ENCODE data around the gene COPS9. TPM values are rescaled to one million over a fixed set of nuclear protein-coding genes. Genes with fewer than 3 reads are reported as not detected.

The COPS9 gene
- total RNA-seq, 2 experiments from 2014 or later = 46.7 to 48.5 TPM

DNA sequence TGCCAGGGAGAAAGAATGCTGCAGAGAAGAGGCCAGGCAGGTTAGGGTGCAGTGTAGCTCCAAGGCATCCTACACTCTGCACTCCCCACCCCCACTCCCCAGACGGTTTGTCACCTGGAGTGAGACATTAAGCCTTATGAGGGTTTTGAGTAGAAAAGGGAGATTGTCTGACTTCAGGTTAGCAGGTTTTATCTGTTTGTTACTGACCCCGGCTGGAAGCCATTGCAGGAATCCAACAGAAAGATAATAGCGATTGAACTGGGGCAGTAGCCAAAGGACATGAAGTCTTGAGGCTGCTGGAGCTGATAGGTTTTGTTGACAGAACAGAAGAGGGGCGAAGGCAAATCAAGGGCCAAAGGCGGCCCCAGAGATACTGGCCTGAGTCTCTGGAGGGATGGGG is 46.8 kb downstream of the COPS9 start:
- no peaks in the 10 kb centered on the region for H3K36me3 Mint-ChIP-seq (ENCODE audit: low read depth)
- H3K9me3 Mint-ChIP-seq = peaks cover 22% of the 10 kb centered on the region
- intact Hi-C loops (cut with DNase I, micrococcal nuclease) = no loop called here
- Histone ChIP-seq H3K36me3 (ENCODE audit: insufficient read depth, low read length) (no peaks in the 10 kb centered on the region), H3K9me3 (ENCODE audit: control insufficient read depth in 1 of 2, insufficient read depth in 1 of 2, low read length in 2 of 2) (peaks cover 3 to 10% of the 10 kb centered on the region in 2 experiments), H3K27me3 (ENCODE audit: control insufficient read depth in 1 of 2, insufficient read depth in 2 of 2, low read length in 2 of 2) (peaks cover 6 to 22% of the 10 kb centered on the region in 2 experiments), H3K27ac (ENCODE audit: low read depth in 1 of 2, low read length in 2 of 2) (no peak overlapping the region), H3K4me1 (ENCODE audit: insufficient read depth, low read length) (no peaks in the 10 kb centered on the region), H3K4me3 (ENCODE audit: low read length) (no peak overlapping the region)
- H3K27me3 Mint-ChIP-seq = peaks cover 71% of the 10 kb centered on the region
- no peak for DNase-seq
- H3K4me1 Mint-ChIP-seq (ENCODE audit: low read depth) = no peaks in the 10 kb centered on the region
- ChIA-PET POLR2A (no interaction called here), CTCF (no interaction called here)
- TF ChIP-seq CTCF (IDR thresholded peaks at IDR 0.05) = no peak
- no peak overlapping the region for H3K4me3 Mint-ChIP-seq
- no peak for ATAC-seq (ENCODE audit: poor library complexity)
- no peak overlapping the region for H3K27ac Mint-ChIP-seq

- intact Hi-C loops (cut with DNase I, micrococcal nuclease) = no loop called here
- ATAC-seq (ENCODE audit: poor library complexity) = no peak
- CTCF ChIA-PET = no interaction called here
- POLR2A ChIA-PET = no interaction called here
- H3K4me1 Mint-ChIP-seq (ENCODE audit: low read depth) = no peaks in the 10 kb centered on the region
- DNase-seq = no peak
- Histone ChIP-seq H3K27ac (ENCODE audit: low read depth in 1 of 2, low read length in 2 of 2) (no peak overlapping the region), H3K4me1 (ENCODE audit: insufficient read depth, low read length) (no peaks in the 10 kb centered on the region), H3K4me3 (ENCODE audit: low read length) (no peak overlapping the region), H3K27me3 (ENCODE audit: control insufficient read depth in 1 of 2, insufficient read depth in 2 of 2, low read length in 2 of 2) (peaks cover 5 to 14% of the 10 kb centered on the region in 2 experiments), H3K9me3 (ENCODE audit: control insufficient read depth in 1 of 2, insufficient read depth in 1 of 2, low read length in 2 of 2) (peaks cover 3 to 10% of the 10 kb centered on the region in 2 experiments), H3K36me3 (ENCODE audit: insufficient read depth, low read length) (no peaks in the 10 kb centered on the region)
- H3K4me3 Mint-ChIP-seq = no peak overlapping the region
- TF ChIP-seq CTCF (IDR thresholded peaks at IDR 0.05) = no peak
- H3K27me3 Mint-ChIP-seq = peaks cover 56% of the 10 kb centered on the region
- no peaks in the 10 kb centered on the region for H3K36me3 Mint-ChIP-seq (ENCODE audit: low read depth)
- H3K9me3 Mint-ChIP-seq = peaks cover 22% of the 10 kb centered on the region
- H3K27ac Mint-ChIP-seq = no peak overlapping the region
Measured at GRCh38 chr2:240086563-240086962, 49.5 kb downstream of the COPS9 start.

Other genes starting within 250 kb of the COPS9 start
- gene NDUFA10, start 111.0 kb downstream of the COPS9 start, total RNA-seq = 10 to 100 TPM; 92.1 to 97.7 TPM
- gene OR6B2, start 105.9 kb downstream of the COPS9 start, total RNA-seq = not detected
- gene OR6B3, start 82.8 kb downstream of the COPS9 start, total RNA-seq = not detected
- gene OTOS, start 4.4 kb upstream of the COPS9 start, total RNA-seq = not detected

All from CD4-positive, alpha-beta T cell (primary cell).